Measurements from ENCODE around the gene CYP27C1.

GRCh38 chr2:127163921-127164320, 56.2 kb downstream of the CYP27C1 start:
- TF ChIP-seq CTCF (IDR thresholded peaks at IDR 0.05; ENCODE audit: insufficient read depth, low read length, poor library complexity, severe bottlenecking) (no peak), EZH2phosphoT487 (conservative IDR thresholded peaks at IDR 0.05; ENCODE audit: low read length) (no peak)
